ENCODE results near the gene MMP15. TPM values are rescaled to one million over a fixed set of nuclear protein-coding genes. Genes with fewer than 3 reads are reported as not detected.

MMP15 gene
- total and polyA plus RNA-seq, 2 of the 4 experiments (the other 2 are of a cell fraction) = 0.18 to 0.56 TPM

DNA sequence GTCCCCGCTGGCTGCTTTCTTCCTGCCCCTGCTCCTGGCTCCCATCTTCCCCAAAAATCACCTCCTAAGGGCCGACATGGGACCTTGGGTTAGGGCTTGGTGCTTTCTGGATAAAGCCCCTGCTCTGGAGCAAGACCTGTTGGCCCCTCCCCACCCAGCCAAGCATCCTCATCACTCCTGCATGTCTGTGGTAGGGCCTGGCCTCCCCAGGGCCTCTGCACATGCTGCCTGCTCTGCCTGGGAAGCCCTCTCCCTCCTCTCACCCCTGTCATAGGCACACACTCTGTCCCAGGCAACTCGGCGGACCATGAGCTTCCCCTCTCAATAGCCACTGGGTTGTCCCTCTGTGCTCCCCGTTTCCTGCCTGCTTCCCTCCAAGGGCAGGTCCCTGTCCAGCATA is 68.5 kb downstream of the MMP15 start:
- no peaks in the 10 kb centered on the region for H3K9me1 ChIP-seq (ENCODE audit: insufficient read depth, low read length)
- no peak overlapping the region for H2BK15ac ChIP-seq (ENCODE audit: low read depth, low read length)
- H3K27ac ChIP-seq (ENCODE audit: insufficient read depth, low read length) = no peak overlapping the region
- no peak overlapping the region for H3K9ac ChIP-seq (ENCODE audit: low read depth, low read length)
- ATAC-seq (ENCODE audit: low read depth) = no peak
- in situ Hi-C loops (cut with MboI; ENCODE audit: low sequenced_read_pairs) (no loop called here), intact Hi-C loops (cut with micrococcal nuclease) (no loop called here), dilution Hi-C loops (cut with HindIII; ENCODE audit: low sequenced_read_pairs, unreplicated experiment) (no loop called here)
- no peak for TF ChIP-seq MAZ (IDR thresholded peaks at IDR 0.05; ENCODE audit: borderline replicate concordance, low read depth, low read length)
- TF ChIP-seq RAD21 (IDR thresholded peaks at IDR 0.05; ENCODE audit: low read length) = no peak
- TF ChIP-seq NFE2L2 (IDR thresholded peaks at IDR 0.05; ENCODE audit: low read depth, low read length) = no peak
- no peak for TF ChIP-seq POLR2A (IDR thresholded peaks at IDR 0.05; ENCODE audit: low read depth, low read length)
- TF ChIP-seq, protein P1, sequence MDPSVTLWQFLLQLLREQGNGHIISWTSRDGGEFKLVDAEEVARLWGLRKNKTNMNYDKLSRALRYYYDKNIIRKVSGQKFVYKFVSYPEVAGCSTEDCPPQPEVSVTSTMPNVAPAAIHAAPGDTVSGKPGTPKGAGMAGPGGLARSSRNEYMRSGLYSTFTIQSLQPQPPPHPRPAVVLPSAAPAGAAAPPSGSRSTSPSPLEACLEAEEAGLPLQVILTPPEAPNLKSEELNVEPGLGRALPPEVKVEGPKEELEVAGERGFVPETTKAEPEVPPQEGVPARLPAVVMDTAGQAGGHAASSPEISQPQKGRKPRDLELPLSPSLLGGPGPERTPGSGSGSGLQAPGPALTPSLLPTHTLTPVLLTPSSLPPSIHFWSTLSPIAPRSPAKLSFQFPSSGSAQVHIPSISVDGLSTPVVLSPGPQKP (IDR thresholded peaks at IDR 0.05; ENCODE audit: borderline replicate concordance, low read depth, low read length) = no peak
- TF ChIP-seq FOS (IDR thresholded peaks at IDR 0.05; ENCODE audit: low read depth, low read length) = no peak
- no peak for TF ChIP-seq CHD1 (IDR thresholded peaks at IDR 0.05; ENCODE audit: low read depth, low read length)
- no peak overlapping the region for H2BK120ac ChIP-seq (ENCODE audit: low read depth, low read length)
- peaks cover 12% of the 10 kb centered on the region for H3K27me3 ChIP-seq (ENCODE audit: control insufficient read depth, insufficient read depth, low read length)
- no peak overlapping the region for H2AK9ac ChIP-seq (replicated peaks; ENCODE audit: low read depth, low read length, poor library complexity)
- H2BK5ac ChIP-seq (ENCODE audit: low read depth, low read length, poor library complexity, severe bottlenecking) = no peak overlapping the region
- H3K4me2 ChIP-seq (ENCODE audit: low read depth, low read length) = no peak overlapping the region
- no peaks in the 10 kb centered on the region for H4K20me1 ChIP-seq (ENCODE audit: insufficient read depth, low read length)
- H3K9me3 ChIP-seq (ENCODE audit: control insufficient read depth, insufficient read depth, low read length) = no peaks in the 10 kb centered on the region
- POLR2A ChIA-PET (ENCODE audit: unreplicated experiment) = no interaction called here
- no peak for DNase-seq
- no peak overlapping the region for H4K5ac ChIP-seq (ENCODE audit: low read depth, low read length)
- no CpG with 5 or more reads among the region's 5 CpGs for WGBS, 2 experiments (ENCODE audit: extremely low coverage in 2 of 2, insufficient read length in 1 of 2)
- no peak overlapping the region for H3K18ac ChIP-seq (ENCODE audit: low read depth, low read length)
- no peak overlapping the region for H4K8ac ChIP-seq (ENCODE audit: low read depth in 2 of 2, low read length in 2 of 2)
- no peak overlapping the region for H4K91ac ChIP-seq (ENCODE audit: insufficient read depth, low read depth, low read length)
- BruUV-seq (replicated peaks) = no TSS peak
- no peak overlapping the region for H3K23ac ChIP-seq (ENCODE audit: low read depth, low read length)
- no peaks in the 10 kb centered on the region for H3K4me1 ChIP-seq (ENCODE audit: control insufficient read depth, insufficient read depth, low read length)
- H3K56ac ChIP-seq (ENCODE audit: extremely low read depth, insufficient read depth, low read length) = no peak overlapping the region
- H3K4me3 ChIP-seq (ENCODE audit: insufficient read depth, low read depth, low read length) = no peak overlapping the region
- H3K14ac ChIP-seq (replicated peaks; ENCODE audit: low read depth, low read length) = no peak overlapping the region
- no peak overlapping the region for H2BK20ac ChIP-seq (ENCODE audit: low read depth, low read length)
- CTCF ChIA-PET = interaction anchor here (0.5 kb wide), 1 partner anchor 11 kb away, joined by 8 read pairs; no protein-coding TSS in a partner anchor
- no peaks in the 10 kb centered on the region for H3K79me1 ChIP-seq (ENCODE audit: low read depth in 1 of 2, low read length in 2 of 2)
- no peak overlapping the region for H3K4ac ChIP-seq (ENCODE audit: low read depth, low read length)
- no peak overlapping the region for H2AFZ ChIP-seq (replicated peaks; ENCODE audit: low read length, poor library complexity)
- H2AK5ac ChIP-seq (ENCODE audit: low read depth, low read length) = no peak overlapping the region
- H3K36me3 ChIP-seq (ENCODE audit: control insufficient read depth, insufficient read depth, low read length) = no peaks in the 10 kb centered on the region

Data from IMR-90 (cell line).